Superior temporal gyrus (tissue), 1 donor: ENCODE data around the gene FGF12.

Experiments used
- DNase-seq: peaks from one replicate; pipeline ENCODE4 v3.0.0-alpha.2; 2016; ENCODE audit errors: extremely low spot score

FGF12 gene

GRCh38 chr3:192413461-192413860 is 313.9 kb downstream of the FGF12 start:
- no peak for DNase-seq

DNA sequence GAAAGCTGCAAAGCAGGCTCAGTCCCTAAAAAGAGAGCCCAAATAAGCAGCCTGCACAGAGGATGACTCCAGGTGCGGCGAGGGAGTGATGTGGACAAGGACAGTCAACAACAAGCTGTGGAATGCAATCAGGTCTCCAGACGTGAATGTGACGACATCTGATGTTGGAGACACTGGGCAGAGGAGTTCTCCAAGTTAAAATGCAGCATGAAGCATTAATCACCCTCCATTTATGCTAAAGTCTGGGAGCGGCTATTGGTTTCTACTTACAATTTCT is 316.7 kb downstream of the FGF12 start:
- DNase-seq = no peak

- no peak for DNase-seq
These were observed 317.3 kb downstream of the FGF12 start for GRCh38 chr3:192409838-192410683.

DNA sequence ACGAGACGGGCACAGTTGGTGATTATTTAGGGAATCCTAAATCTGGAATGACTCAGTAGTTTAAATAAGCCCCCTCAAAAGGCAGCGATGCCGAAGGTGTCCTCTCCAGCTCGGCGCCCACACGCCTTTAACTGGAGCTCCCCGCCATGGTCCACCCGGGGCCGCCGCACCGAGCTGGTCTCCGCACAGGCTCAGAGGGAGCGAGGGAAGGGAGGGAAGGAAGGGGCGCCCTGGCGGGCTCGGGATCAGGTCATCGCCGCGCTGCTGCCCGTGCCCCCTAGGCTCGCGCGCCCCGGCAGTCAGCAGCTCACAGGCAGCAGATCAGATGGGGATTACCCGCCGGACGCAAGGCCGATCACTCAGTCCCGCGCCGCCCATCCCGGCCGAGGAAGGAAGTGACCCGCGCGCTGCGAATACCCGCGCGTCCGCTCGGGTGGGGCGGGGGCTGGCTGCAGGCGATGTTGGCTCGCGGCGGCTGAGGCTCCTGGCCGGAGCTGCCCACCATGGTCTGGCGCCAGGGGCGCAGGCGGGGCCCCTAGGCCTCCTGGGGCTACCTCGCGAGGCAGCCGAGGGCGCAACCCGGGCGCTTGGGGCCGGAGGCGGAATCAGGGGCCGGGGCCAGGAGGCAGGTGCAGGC is 318.0 kb downstream of the FGF12 start:
- no peak for DNase-seq

DNA sequence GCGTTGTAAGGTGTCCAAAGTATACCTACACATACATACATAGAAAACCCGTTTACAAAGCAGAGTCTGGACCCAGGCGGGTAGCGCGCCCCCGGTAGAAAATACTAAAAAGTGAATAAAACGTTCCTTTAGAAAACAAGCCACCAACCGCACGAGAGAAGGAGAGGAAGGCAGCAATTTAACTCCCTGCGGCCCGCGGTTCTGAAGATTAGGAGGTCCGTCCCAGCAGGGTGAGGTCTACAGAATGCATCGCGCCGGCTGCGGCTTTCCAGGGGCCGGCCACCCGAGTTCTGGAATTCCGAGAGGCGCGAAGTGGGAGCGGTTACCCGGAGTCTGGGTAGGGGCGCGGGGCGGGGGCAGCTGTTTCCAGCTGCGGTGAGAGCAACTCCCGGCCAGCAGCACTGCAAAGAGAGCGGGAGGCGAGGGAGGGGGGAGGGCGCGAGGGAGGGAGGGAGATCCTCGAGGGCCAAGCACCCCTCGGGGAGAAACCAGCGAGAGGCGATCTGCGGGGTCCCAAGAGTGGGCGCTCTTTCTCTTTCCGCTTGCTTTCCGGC is 318.6 kb downstream of the FGF12 start:
- no peak for DNase-seq

DNA sequence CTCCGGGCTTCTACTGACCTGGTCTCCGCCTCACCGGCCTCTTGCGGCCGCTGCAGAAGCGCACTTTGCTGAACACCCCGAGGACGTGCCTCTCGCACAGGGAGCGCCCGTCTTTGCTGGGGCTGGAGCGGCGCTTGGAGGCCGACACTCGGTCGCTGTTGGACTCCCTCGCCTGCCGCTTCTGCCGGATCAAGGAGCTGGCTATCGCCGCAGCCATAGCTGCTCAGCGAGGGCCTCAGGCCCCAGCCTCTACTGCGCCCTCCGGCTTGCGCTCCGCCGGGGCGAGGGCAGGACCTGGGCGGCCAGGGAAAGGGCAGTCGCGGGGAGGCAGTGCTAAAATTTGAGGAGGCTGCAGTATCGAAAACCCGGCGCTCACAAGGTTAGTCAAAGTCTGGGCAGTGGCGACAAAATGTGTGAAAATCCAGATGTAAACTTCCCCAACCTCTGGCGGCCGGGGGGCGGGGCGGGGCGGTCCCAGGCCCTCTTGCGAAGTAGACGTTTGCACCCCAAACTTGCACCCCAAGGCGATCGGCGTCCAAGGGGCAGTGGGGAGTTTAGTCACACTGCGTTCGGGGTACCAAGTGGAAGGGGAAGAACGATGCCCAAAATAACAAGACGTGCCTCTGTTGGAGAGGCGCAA is 319.2 kb downstream of the FGF12 start:
- DNase-seq = no peak

GRCh38 chr3:192399767-192400166 is 327.6 kb downstream of the FGF12 start:
- DNase-seq = no peak

DNA sequence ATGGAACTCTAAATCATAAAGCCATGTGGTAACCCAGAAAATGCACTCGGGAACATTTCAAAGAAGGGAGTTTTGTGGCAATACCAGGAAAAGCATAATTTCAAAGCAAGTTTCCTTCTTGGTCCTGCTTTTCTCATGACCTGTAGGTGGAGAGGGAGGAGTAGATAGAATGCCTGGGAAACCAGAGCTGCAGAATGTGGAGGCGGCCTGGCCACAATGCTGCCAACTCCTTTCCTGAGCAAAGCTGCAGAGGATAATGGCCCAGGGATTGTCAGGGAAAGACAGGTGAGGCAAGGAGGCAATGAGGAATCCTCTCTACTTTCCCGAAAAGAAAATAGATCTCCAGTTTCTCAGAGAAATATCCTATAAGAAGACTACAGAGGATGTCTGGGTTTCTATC is 330.3 kb downstream of the FGF12 start:
- DNase-seq = no peak

DNA sequence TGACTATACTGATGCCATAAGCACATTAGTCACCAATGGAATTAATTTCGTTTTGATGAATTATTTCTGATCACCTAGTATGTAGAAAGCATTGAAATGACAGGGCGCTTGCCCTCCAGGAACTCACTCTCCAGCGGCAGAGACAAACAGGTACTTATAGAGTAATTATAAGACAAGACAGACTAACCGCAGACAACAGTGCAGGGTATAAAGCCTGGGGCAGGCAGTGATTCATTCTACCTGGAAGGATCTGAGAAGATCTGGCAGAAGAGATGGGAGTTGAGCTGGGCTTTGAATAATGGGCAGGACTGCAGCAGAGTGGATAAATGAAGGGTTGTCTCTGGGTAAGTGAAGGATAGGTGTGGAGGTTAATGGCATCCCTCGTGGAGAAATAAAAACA is 331.8 kb downstream of the FGF12 start:
- DNase-seq = no peak

GRCh38 chr3:192392986-192393385 is 334.4 kb downstream of the FGF12 start:
- DNase-seq = no peak

DNA sequence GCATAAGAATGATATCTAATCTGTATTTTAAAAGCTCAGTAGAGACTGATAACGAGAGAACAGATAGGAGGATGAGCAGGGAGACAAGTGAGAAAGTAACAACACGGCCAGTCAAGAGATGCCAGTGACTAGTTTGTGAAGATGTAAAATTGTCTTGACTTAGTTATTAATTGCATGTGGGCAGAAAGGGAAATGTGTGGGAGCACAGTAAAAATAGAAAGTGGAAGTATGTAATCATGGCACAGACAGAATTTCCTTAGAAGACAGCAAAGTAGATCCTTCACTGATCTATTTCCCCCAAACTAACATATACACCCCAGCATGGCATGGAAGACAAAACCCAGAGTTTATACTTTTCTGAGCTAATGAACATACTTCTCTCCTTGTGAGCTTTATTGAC is 344.5 kb downstream of the FGF12 start:
- DNase-seq = no peak

- no peak for DNase-seq
These were observed 353.8 kb downstream of the FGF12 start for GRCh38 chr3:192373586-192373985.

GRCh38 chr3:192373032-192373431 is 354.3 kb downstream of the FGF12 start:
- no peak for DNase-seq

GRCh38 chr3:192372616-192373015 is 354.7 kb downstream of the FGF12 start:
- no peak for DNase-seq

DNA sequence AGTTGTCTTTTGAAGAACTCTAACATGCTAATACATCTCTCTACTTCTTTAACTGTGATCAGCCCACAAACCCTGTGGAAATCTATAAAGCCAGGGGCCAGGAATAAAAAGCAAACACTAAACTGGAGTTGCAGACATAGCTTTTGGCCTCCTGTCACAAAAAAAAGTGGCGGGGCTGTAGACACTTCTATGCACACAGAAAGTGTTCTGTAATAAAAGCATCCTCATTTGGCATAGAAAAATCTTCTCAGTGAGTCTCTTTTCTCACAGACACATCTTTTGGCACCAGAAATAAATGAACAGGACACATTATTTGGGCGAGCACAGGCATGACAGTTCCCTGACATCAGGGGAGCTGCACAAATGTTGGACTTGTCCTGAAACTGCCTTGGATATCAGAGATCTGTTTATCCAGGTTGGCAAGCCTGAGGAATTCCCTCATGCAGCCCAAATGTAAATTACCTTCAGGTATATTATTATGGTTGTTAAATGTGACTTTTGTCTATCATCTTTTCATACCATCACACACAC is 355.4 kb downstream of the FGF12 start:
- peak; percentile 32 for DNase-seq

- DNase-seq = no peak
These were observed 359.7 kb downstream of the FGF12 start for GRCh38 chr3:192367616-192368015.

DNA sequence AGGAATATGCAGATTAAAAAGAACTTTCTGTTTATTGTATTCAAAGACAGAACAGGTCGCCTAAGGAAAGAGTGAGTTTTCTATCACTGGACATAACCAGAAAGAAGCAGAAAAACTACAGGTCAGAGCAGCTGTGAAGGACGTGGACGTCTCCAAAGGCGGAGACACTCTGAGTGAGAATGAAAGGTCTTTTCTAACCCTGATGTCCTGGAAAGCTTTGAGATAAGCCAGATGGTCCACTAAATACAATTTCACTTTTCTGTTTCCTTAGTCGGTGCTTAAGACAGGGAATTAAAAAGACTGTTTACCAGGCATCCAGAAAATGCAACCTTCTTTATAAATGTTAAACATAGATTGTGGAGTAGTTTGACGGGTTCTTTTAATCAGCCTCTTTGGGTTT is 360.4 kb downstream of the FGF12 start:
- DNase-seq = no peak

GRCh38 chr3:192365571-192365970 is 361.8 kb downstream of the FGF12 start:
- DNase-seq = no peak

DNA sequence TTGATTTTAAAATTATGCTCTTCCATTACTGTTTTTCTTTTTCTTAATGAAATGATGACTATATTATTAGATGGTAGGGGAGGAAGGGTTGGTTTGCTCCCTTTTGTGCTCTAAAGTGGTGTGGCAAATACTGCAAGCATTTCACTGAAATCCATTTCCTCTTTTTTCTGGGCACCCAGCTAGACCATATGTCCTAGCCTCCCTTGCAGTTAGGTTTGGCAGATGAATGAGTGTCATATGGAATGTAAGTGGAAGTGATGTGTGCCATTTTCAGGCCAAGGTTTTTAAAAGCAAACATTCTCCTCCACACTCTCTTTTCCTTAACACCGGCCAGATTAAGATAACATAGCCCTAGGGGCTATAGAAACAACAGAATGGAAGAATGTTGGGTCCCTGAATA is 363.0 kb downstream of the FGF12 start:
- no peak for DNase-seq

DNA sequence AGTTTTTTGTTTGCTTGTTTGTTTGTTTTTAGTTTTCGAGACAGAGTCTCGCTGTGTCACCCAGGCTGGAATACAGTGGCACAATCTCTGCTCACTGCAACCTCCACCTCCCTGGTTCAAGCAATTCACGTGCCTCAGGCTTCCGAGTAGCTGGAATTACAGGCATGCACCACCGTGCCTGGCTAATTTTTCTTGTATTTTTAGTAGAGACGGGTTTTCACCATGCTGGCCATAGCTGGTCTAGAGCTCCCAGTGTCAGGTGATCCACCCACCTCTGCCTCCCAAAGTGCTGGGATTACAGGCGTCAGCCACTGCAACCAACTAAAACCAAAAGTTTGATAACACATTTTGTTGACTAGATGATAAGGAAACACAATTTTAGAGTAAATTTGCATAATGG is 372.7 kb downstream of the FGF12 start:
- no peak for DNase-seq

- no peak for DNase-seq
These were observed 375.2 kb downstream of the FGF12 start for GRCh38 chr3:192352142-192352541.

DNA sequence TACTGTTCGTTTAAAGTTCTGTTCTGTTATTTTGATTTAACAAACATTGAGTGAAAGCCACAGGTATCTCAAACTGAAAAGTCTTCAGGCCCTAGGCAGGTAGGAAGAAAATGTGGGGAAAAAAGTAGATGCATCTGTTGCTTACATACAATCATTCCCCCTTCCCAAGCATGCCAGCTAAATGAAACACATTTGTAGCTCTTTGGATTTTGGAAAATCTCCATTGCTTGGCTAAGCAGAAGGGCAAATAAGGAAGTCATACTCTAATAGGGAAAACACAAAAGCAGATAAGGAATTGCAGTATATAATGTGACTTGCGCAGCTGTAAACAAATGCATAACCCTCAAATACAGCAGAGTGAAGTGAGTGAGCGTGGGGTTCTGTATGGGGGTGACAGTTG is 375.9 kb downstream of the FGF12 start:
- DNase-seq = no peak

DNA sequence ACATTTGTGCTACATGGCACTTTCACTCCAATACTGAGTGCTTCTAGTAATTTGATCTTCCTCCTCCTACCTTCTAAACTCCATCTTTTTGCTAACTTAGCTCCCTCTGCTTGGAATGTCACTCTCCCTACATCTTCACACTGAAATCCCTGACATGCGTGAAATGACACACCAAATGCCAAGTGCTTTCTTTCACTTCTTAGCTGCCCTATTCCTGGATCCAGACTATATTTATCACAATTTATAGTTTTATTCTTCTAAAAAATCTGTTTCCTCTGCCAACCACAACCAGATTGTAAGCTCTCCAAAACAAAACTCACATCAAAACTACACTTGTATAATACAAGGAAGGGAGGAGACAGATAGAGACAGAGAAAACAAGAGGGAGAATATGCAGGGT is 387.3 kb downstream of the FGF12 start:
- DNase-seq = no peak
